Measurements from ENCODE around the gene VAMP8.

DNA sequence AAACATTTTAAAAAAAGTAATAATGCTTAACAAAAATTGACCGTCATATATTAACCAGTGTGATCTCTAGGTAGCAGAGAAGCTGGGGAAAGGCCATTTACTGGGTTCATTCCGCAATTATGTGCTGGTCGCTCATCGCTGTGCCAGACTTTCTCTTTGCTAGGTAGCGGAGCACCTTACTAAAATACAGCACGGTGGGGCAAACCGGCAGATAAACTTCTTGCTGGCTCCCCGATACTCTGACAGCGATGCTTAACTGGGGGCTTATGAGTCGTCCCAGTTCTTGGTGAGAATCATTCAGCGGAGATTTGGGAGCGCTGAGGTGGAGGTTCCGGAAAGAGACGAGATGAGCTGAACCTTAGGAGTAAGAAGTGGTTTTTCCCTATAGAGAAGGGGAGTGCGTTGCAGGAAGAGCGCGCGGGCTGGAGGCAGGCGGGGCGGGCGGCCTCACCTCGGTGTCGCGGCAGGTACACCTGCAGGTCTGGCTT, 33.9 kb downstream of the VAMP8 start:
- TF ChIP-seq, protein P1, sequence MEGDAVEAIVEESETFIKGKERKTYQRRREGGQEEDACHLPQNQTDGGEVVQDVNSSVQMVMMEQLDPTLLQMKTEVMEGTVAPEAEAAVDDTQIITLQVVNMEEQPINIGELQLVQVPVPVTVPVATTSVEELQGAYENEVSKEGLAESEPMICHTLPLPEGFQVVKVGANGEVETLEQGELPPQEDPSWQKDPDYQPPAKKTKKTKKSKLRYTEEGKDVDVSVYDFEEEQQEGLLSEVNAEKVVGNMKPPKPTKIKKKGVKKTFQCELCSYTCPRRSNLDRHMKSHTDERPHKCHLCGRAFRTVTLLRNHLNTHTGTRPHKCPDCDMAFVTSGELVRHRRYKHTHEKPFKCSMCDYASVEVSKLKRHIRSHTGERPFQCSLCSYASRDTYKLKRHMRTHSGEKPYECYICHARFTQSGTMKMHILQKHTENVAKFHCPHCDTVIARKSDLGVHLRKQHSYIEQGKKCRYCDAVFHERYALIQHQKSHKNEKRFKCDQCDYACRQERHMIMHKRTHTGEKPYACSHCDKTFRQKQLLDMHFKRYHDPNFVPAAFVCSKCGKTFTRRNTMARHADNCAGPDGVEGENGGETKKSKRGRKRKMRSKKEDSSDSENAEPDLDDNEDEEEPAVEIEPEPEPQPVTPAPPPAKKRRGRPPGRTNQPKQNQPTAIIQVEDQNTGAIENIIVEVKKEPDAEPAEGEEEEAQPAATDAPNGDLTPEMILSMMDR (conservative IDR thresholded peaks at IDR 0.05 in 1 of 2, IDR thresholded peaks at IDR 0.05 in 1 of 2; ENCODE audit: extremely low read depth in 1 of 2, insufficient read depth in 1 of 2, low read depth in 1 of 2, low read length in 2 of 2) = no peak
- no peak for TF ChIP-seq EZH2 (IDR thresholded peaks at IDR 0.05; ENCODE audit: borderline replicate concordance, low read length)

All from mammary epithelial cell (primary cell).